ENCODE data around the gene GPX7.

- TF ChIP-seq USF2 (CRISPR knock-in tag; IDR thresholded peaks at IDR 0.05) = no peak
- TF ChIP-seq RELA (CRISPR knock-in tag; IDR thresholded peaks at IDR 0.05; ENCODE audit: borderline replicate concordance) = no peak
- no peak for TF ChIP-seq CTCF (IDR thresholded peaks at IDR 0.05)
- TF ChIP-seq KAT7 (CRISPR knock-in tag; IDR thresholded peaks at IDR 0.05; ENCODE audit: borderline replicate concordance) = no peak
- TF ChIP-seq TP53 (CRISPR knock-in tag; IDR thresholded peaks at IDR 0.05) = no peak
- TF ChIP-seq GABPB1 (CRISPR knock-in tag; IDR thresholded peaks at IDR 0.05) = no peak
- no peak for TF ChIP-seq ZNF138 (CRISPR knock-in tag; conservative IDR thresholded peaks at IDR 0.05)
- TF ChIP-seq ATF2 (CRISPR knock-in tag; IDR thresholded peaks at IDR 0.05; ENCODE audit: borderline replicate concordance, low read depth) = no peak
- no peak for TF ChIP-seq ZNF532 (CRISPR knock-in tag; IDR thresholded peaks at IDR 0.05; ENCODE audit: borderline replicate concordance)
- TF ChIP-seq SP1 (CRISPR knock-in tag; conservative IDR thresholded peaks at IDR 0.05) = no peak
- no peak for TF ChIP-seq NFE2L1 (CRISPR knock-in tag; IDR thresholded peaks at IDR 0.05)
Measured at GRCh38 chr1:52615489-52616042, 13.4 kb downstream of the GPX7 start.
